ENCODE results near the gene PRPF38A.

Gene PRPF38A

DNA sequence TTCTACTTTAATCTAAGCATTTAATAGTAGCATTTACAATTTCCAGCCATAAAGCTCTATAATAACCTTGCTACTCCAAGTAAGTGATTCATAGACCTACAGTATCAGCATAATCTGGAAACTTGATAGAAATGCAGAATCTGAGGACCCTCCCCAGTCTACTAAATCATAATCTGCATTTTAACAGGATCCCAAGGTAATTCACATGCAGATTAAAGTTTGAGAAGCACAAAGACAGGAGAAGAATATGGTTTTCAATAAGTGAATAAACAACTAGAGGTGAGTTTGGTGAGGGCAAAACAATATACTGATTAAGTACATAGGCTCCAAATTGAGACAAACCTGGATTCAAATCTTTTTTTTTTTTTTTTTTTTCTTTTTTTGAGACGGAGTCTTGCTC, 57.4 kb downstream of the PRPF38A start:
- DNase-seq (ENCODE audit: low spot score), result no peak

DNA sequence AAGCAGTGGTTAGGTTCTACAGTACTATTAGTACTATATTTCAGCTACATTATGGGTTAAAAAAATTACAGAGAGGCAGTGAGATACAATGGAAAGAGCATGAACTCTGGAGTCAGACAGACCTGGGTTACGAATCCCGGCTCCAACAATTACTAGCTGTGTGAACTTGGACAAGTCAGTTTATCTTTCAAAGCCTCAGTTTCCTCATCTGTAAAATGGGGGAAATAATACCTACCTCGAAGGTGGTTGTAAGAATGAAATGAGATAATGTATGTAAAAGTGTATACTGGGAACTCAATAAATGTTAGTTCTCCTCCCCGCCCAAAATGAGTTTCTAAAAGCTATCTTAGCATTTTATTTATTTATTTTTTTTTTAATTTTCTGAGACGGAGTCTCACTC, 59.5 kb downstream of the PRPF38A start:
- no peak for DNase-seq (ENCODE audit: low spot score)

DNA sequence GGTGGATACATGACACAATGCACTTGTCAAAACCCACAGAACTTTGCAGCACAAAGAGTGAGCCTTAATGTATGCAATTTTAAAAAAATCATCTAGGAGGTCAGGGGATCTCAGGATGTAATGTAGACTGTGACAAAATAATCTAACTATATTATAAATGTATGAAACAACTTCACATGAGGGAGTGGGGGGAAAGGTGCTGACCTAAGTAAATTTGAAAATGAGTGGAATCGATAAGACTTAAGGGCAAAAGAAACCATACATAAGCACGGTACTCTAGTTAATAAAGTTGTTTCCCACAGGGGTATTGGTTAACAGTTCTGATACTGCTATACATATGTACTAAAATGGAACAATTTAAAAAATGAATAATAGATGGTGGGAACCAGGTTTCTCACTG, 64.7 kb downstream of the PRPF38A start:
- no peak for DNase-seq (ENCODE audit: low spot score)
